Measurements from ENCODE around the gene LENG1. TPM values are rescaled to one million over a fixed set of nuclear protein-coding genes. Genes with fewer than 3 reads are reported as not detected.

LENG1 gene
- total RNA-seq, 1 donor from 2014 or later = 4.2 TPM

DNA sequence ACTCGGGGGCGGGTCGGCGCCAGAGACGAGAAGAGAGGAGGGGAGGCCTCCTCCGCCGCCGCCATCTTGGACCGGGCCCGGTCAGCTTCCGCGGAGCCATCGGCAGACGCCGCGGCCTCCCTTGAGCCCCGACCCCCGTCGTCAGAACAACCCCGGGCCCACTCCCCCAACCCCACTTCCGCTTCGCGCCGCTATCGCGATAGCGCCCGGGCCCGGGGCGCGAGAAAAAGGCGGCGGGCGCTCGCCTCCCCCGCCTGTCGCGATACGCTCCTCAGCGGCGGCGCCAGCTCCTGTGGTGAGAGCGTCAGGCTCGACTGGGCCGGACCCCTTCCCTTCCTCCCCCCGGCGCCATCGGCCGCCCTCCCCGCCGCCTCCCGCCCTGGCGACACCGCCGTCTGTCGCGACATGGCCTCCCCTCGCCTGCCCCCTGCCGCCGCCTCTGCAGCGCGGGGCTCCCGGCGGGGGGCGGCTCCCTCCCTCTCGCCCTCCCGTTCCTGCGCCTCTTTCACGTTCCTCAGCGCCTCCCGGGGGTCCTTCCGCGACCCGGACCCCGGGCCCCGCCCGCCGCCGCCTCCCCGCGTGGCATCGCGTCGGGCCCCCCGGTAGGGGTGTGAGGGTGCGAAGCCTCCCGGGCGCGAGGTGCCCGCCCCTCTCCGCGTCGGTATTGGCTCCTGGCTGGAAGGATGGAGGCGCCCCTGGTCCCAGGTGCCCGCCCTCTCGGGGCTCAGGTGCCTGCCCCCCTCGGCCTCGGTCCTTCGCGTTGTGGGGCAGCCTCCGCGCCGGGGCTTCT is 21.6 kb downstream of the LENG1 start, which contains the start of gene CNOT3:
TSS of gene CNOT3 (plus strand) at position 64 of the 790 bp plus-strand sequence. CDS start 5,217 bp downstream, outside the sequence.
- DNase-seq = no peak

DNA sequence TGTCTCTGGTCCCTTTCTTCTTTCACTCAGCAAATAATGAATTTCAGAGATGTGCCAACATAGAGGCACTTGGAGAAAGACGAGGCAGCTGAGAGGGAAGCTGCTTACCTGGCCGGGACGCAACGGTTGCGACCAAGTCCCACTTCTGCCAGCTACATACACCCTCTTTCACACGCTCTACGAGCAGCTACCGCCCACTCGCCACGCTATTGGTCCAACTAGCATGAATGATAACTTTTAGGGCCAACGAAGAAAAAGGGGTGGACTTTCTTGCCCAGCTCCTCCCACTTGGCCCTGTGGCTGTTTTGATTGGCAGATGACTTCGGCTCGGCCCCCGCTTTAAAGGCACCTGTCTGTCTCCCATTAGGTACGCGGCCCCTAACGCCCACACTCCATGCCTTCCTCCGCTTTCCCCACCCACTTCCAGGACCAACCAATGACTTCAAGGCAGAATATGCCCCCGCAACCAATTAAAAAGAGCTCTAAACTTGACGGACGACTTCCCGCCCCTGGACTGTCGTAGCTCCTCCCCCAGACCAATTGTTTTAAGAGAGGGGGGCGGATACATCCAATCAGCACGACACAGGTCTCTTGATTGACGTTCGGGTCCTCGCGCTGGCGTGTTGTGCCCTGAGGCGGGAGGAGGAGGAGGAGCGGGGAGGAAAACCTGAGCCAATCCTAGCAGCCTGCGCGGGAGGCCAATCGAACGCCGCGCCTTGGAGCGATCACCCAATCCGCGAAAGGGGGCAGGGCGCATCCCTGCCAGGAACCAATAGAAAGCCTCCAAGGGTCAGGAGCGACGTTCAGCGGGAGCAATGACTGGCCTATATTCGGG is 22.4 kb downstream of the LENG1 start:
- peak; percentile 100 for DNase-seq

DNA sequence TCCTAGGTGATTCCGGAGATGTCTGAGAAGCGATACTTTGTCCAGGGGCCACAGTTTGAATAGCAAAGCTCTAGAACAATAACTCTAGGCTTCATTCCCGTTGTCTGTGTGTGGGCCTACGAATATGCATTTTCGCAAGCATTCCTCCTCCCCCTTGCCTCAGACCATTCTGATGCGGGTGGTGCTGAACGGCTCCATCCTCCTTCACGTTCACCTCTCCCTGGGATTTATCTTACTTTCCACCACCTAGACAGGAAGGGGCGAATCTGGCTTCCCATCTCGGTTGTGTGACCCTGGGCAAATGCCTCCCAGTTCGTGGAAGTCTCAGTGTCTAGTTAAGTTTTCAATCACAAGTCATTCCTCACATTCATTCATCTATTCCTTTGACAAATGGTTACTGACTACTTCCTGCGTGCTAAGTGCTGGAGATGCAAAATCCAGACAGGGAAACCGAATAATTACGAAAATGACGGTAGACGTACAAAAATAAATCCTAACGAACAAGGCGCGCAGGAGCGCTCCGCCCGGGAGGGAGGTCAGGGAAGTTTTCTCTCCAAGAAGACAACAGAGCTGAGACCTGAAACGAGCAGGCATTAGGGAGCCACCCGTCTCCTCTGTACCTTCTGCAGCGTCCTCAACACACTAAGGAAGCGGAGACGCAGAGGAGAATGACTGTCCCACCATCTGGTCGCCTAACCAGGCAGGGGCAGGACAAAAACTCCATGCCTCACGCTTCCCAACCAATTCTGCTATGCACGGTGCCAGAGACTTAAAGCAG is 23.2 kb downstream of the LENG1 start:
- no peak for DNase-seq

DNA sequence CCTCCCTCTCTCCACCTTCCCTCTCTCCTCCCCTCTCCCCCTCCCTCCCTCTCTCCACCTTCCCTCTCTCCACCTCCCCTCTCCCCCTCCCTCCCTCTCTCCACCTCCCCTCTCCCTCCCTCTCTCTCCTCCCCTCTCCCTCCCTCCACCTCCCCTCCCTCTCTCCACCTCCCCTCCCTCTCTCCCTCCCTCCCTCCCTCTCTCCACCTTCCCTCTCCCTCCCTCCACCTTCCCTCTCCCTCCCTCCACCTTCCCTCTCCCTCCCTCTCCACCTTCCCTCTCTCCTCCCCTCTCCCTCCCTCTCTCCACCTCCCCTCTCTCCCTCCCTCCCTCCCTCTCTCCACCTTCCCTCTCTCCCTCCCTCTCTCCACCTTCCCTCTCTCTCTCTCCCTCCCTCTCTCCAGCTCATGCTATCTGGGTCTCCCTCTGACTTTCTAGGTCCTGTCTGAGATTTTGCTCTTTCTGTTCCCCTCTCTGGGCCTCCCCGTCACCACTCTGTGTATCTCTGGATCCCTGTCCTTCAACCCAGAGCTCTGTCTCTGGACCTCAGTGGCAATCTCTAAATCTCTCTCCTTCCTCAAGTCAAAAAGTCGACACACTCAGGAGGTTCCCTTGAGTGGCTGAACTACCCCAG is 25.4 kb downstream of the LENG1 start:
- no peak for DNase-seq

DNA sequence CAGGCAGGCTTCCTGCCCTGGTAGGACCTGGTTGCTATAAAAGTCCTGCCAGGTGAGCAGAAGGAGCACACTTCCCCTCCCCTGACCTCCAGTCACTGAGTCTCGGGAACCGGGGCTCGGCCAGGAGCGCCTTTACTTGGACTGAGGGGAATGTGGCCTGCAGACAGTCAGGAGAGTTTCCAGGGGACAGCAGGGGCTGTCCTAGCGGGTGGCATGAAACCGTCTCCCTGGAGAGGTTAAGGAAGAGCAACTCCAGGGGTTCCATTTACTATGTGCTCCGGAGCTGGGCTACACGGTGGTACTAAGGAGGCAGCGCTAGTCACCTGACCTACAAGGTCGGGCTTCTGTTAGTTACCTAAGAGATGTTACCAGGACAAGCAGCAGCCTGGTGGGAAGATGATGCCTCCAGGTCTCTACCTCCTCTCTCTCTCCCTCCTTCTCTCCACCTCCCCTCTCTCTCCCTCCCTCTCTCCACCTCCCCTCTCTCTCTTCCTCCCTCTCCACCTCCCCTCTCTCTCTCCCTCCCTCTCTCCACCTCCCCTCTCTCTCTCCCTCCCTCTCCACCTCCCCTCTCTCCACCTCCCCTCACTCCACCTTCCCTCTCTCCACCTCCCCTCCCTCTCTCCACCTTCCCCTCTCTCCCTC is 26.1 kb downstream of the LENG1 start:
- no peak for DNase-seq

DNA sequence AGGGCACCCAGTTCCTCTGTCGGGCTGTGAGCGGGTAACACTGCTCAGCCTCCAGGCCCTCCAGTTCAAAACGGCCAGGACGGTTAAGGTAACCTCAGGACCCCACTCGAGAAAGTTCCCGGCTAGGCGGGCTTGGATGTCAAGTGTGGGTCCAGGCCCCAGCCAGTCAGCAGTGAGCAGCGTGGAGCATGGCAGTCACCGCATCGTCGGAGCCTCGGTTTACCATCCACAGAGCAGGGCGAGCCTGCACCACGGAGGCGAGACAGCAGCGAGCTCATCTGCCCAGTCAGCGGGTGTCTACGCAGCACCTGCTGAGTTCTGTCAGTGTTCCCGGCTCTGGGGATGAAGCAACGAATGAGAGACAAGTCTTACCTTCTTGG is 29.9 kb downstream of the LENG1 start:
- no peak for DNase-seq

DNA sequence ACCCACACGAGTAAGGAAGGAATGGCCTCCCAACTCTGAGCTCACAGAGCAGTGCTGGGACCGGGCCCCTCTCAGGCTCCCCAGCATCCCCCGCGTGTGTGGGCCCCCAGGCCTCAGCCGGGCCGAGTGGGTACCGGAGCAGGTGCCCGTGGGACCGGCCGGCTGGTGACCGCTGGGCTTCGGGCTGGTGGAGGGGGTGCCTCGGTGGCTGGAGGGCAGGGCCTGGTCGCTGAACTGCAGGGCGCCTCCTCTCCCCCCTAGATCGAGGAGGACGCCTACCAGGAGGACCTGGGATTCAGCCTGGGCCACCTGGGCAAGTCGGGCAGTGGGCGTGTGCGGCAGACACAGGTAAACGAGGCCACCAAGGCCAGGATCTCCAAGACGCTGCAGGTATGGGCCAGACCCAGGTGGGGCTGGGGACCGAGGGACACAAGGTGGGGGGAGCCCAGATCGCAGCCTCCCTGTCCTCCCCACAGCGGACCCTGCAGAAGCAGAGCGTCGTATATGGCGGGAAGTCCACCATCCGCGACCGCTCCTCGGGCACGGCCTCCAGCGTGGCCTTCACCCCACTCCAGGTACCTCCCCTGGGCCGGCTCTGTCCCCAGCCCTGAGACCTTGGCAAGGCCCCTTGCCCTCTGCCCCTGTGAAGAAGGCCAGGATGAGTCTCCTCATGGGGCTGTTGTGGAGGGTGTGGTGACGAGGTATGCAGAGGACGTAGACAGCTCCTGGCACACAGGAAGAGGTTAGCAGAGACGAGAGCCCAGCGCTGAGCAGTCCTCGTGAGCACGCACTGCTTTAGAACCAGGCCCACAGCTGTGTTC is 30.5 kb downstream of the LENG1 start:
- no peak for DNase-seq

DNA sequence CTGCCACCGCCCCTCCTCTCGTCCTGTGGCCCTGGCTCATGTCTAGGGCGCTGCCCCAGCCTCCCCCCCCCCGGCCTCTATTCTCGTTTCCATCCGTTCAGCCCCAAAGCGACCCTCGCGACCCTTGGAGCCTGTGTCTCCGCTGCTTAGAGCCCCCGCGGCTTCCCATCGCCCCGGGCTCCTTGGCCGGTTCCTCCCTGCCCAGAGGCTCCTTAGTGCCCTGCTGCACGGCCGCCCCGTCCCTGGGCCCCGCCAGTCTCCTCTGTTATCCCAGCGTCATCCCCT is 31.1 kb downstream of the LENG1 start:
- no peak for DNase-seq

DNA sequence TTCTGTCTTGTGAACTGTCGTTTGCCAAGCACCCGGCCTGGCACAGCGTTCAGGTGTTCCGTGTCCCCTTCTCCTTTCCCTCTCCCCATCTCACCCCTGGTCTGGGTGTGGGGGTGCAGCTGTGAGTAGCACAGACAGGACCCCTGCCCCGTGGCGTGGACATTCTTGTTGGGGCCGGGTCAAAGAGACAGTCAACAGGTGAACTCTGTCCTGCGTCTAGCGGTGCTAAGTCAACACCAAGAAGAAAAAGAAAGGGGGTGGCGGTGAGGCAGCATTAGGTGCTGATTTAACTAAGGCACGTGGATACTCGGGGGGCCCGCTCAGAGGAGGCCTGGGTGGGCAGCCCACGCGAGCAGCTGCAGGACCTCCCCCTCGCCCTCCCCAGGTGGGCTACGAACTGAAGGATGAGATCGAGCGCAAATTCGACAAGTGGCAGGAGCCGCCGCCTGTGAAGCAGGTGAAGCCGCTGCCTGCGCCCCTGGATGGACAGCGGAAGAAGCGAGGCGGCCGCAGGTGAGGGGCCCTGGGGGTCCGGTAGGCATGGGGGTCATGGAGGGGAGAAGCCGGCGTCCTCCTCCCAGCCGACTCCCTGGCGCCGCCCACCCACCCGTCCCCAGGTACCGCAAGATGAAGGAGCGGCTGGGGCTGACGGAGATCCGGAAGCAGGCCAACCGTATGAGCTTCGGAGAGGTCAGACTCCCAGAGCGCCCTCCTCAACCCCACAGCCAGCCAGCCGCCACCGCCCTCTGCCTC is 31.7 kb downstream of the LENG1 start:
- DNase-seq = no peak

DNA sequence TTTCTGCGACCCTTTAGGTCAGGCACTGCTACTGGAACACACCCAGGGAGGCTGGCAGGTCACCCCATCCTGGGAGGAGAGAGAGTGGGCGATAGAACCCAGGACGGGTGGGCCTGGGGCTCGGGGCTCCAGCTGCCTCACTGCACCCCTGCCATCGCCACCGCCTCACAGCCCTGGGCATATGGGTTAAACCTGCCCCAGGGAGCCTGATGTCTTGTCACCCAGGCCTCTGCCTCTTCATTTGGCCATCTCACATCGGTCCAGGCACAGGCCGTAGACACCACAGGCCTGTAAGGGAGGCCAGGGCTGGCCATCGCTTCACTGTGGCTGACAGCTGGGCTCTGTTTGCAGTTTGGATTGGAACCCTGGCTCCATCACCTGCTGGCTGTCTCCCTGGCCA is 33.8 kb downstream of the LENG1 start:
- DNase-seq = no peak

DNA sequence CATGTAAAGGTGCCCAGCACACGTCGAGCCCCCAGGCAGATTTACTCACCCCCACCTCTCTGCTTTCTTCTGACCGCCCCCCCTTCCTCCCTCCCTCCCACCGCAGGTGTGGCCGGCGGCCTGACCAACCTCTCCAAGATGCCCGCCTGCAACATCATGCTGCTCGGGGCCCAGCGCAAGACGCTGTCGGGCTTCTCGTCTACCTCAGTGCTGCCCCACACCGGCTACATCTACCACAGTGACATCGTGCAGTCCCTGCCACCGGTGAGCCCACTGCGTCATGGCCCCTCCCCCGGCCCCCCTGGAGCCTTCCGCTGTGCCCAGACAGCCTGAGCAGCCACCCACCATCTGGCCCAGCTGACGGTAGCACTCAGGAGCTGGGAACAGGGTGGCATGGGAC is 35.1 kb downstream of the LENG1 start:
- DNase-seq = no peak

DNA sequence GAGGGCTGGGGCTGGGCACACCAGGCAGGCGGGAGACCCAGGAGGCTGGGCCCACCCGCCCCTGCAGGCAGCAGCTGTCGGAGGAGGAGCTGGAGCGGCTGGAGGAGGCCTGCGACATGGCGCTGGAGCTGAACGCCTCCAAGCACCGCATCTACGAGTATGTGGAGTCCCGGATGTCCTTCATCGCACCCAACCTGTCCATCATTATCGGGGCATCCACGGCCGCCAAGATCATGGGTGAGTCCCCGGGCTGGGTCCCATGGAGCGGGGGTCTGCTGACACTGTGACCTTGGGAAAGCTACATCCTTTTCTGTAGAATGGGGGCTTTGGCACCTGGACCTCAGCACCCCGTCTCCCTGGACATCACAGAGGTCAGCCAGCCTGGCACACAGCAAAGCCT is 35.8 kb downstream of the LENG1 start:
- DNase-seq = no peak

DNA sequence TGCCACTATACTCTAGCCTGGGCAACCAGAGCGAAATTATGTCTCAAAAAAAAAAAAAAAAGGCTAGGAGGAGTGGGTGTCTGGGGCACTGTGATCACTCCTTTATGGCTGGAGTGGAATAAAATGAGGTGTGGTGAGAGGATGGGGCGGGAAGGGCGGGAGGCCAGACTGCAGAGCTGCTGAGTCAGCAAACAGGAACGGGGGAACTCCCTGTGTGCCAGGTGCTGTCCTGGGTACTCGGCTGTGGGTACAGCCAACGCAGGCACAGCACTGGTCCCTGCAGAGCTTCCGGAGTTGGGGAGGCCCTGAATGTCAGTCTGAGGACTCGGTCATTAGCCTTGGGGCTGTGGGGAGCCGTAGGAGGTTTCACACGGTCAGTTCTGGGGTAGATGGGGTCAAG is 38.3 kb downstream of the LENG1 start:
- DNase-seq = no peak

DNA sequence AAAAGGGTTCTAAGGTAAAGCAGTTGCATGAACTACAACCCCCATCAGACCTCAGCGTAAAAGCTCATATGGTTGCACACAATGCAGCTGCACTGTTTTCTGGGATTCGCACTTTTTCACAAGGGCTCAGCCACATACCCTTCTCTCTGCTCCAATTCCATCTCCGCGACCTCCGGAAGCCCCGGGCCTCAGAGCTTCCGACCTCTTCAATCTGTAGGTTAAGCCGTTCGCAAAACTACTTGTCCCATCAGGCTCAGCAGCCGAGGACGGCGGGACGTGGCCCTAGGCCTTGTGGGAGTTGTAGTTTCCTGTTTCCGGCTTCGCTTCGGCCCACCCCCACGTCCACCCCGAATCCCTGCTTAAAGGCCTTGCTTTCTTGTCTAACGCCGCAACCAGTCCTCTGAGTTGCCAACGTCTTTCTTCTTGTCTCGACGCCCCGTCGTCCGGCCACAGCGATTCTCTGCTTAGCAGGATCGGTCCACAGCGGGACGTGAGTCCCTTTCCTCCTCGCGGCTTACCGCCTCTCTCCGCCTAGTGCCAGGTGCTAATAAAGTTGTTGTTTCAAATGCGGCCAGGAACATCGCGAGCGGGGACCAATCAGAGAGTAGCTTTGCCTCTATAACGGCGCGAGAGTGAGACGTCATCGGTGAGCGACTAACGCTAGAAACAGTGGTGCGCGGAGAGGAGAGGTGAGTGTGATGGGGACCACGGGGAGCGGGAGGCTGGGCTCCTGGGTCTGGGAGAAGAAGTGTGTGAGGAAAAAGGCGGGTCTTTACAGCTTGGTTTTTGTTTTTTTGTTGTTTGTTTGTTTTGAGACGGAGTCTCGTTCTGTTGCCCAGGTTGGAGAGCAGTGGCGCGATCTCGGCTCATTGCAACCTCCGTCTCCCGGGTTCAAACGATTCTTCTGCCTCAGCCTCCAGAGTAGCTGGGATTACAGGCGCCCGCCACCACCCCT is 44.1 kb downstream of the LENG1 start, which contains the start of the genes PRPF31 and TFPT:
TSS of gene PRPF31 (plus strand) at position 646 of the 955 bp plus-strand sequence. CDS start 2,525 bp downstream, outside the sequence.
TSS of gene TFPT (minus strand) at position 549 of the 955 bp plus-strand sequence. CDS start at position 161, 388 bp downstream.
- peak; percentile 97 for DNase-seq

DNA sequence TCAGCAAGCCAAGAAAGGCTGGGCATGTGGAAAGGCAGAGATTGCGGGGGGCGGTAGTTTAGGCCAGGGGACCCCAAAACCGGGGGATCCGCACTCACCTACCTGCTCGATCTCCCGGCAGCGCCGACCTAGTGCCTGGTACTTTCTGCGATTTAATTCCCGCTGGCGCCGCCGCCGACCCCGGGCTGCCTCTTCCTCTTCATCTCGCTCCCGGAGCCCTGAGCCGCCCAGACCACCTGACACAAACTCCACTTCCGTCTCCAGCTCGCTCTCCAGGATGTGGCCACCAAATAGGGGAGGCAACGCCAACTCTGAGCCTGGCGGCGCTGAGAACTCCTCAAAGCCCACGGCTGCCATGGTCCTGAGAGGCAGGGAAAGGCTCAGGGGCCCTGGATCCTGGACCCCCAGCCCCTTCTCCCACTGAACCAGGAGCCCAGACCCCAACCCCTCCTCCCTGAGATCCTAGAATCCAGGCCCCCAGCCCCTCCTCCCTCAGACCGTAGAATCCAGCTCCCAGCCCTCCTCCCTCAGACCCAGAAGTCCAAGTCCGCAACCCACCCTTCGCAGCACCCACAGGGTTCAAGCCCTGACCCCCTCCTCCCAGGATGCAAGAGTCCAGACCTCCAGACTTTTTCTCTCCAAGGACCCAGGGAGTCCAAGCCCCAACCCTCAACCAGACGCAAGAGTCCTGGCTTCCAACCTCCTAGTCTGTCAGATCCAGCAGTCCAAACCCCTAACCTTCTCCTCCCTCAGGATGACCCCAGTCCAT is 45.0 kb downstream of the LENG1 start:
- peak; percentile 9 for DNase-seq

DNA sequence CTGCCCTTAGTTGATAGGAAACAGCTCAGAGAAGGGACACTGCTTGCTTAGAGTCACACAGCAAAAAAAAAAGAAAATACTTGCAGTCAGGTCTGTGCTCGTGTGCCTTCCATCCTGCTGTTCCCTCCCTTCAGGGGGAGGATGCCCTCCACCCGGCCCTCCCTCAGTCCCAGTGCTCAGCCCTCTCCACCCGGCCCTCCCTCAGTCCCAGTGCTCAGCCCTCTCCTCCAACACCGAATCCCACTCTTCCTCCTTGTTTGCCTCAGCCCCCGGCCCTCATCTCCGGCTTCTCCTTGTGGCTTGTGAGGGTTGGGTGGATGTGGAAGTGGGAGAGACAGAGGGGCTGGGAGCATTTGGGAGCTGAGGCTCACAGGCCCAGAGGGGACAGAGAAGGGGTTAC is 49.9 kb downstream of the LENG1 start:
- no peak for DNase-seq

DNA sequence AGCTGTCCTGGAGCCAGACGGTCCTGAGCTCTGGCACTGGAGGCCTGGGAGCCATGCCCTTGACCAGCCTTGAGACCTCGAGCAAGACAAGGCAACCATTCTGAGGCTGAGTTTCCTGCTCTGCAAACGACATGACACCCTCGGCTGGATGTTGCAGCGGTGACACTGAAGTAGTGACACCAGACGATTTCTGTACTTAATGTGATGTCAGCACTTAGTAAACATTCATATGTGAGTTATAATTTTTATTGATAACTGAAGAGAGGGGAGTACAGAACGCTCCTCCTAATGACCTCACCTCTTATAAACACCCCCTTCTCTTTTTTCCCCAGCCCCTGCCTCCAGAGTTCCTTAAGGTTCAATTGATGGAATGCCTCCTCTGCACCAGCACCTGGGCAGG is 51.0 kb downstream of the LENG1 start:
- DNase-seq = no peak

DNA sequence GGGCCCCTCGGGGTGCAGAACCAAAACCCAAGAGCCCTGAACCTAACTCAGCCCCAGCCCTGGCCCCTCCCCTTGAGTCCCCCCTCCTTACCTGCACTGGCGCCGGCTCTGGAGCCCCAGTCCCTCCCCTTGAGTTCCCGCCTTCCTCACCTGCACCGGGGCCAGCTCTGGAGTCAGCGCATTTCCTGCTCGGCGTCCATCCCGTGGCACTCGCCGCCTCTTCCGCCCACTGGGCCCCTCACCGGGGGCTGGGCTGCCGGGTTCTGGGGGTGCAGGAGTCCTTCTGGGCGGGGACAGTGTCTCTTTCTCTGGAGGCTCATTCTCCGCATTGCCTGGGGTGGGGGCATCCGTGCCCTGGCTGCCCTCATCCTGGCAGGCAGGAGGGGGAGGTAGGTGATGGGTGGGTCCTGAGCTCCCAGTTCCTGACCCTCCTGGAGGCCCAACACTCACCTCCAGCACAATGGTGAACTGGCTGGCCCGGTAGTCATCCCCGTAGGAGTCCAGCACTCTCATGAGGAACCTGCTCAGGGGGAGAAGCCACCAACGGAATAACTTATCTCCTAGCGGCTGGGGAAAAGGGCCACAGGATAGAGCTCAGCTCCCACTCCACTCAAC is 51.5 kb downstream of the LENG1 start:
- DNase-seq = no peak

All from occipital lobe (tissue), 2 donors.